ENCODE data around the gene STAM2. TPM values are rescaled to one million over a fixed set of nuclear protein-coding genes. Genes with fewer than 3 reads are reported as not detected.

Gene STAM2
- total RNA-seq, 1 donor from 2014 or later: 24.1 TPM

GRCh38 chr2:152086231-152086630 is 89.3 kb downstream of the STAM2 start:
- DNase-seq (no peak), ATAC-seq (no peak)
- intact Hi-C loops (cut with micrococcal nuclease): no loop called here

- ATAC-seq (no peak), DNase-seq (no peak)
- intact Hi-C loops (cut with micrococcal nuclease): no loop called here
Observed at GRCh38 chr2:152084076-152084475, 91.5 kb downstream of the STAM2 start.

DNA sequence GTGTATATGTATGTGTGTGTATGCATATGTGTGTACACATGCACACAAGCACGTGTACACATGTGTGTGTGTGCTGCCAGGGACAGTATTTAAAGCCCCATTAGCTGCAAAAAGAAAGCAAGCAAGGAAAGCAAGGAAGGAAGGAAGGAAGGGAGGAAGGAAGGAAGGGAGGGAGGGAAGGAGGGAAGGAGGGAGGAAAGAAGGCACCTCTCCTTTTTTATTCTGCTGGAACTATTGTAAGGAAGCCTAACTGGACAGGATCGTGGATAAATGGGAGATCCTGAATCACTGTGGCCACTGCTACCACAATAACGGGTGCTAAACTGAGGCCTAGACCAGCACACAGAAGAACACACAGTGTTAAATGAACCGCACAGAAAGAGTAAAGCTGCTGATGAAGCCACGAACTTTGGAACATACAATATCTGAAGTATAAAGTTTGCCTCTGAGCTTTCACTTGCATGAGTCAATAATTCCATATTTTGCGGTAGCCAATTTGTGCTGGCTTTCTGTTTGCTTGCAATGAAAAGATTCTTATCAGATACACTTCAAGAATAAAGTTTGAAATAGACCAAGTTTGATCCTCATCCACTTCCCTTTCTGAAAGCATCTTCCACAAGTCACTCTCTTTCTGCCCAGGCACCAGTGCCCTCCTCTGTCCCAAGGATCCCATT is 92.2 kb downstream of the STAM2 start:
- intact Hi-C loops (cut with micrococcal nuclease): no loop called here
- no peak for ATAC-seq

GRCh38 chr2:152078662-152079061 is 96.9 kb downstream of the STAM2 start:
- intact Hi-C loops (cut with micrococcal nuclease): no loop called here
- no peak for ATAC-seq
- no peak for DNase-seq

More for the DNA sequence above, 92.2 kb downstream of the STAM2 start:
- no peak for DNase-seq

DNA sequence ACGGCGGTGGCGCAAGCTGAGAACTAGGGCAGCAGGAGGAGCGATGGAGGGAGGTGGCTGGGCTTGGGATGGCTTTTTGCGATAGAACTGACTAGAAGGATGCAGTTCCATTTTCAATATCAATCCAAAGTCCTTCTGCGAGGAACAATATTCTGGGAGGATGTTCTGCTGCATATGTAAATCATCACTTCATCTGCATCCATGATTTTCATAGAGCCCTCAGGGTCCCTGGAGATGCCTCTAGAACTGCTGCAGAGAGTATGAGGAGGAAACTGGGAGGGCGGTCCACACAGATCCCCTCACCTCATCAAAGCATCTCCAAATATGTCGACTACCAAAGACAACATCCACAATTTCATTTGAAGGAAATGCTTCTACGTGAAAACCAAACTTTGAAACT is 97.5 kb downstream of the STAM2 start:
- intact Hi-C loops (cut with micrococcal nuclease): no loop called here
- ATAC-seq: no peak
- DNase-seq: no peak

DNA sequence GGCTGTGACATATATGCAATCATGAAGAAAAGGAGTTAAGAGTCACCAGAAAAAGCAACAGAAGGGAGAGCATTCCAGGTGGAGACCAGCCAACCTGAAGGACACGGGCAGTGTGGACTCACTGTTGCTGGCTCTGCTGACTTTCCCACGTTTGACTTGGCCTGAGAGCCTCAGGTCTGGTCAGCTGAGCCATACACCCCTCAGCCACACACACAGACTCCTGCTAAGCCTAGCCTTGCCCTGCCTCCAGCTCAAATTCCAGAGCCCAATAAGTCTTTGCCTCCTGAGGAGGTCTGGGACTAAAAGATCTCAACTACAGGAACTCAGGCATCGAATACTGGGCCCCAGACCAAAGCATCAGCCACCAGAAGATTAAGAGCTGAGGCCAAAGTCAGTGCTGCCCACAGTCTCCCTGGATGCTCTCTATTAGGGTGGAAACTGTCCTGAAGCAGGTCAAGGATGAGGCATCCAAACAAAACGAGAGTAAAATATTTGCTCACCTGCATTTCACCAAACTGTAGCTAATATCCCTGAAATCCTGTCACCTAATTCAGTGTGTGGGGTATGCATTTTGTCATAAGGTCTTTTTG is 100.0 kb downstream of the STAM2 start:
- DNase-seq: no peak
- peak; percentile 79 for ATAC-seq
- intact Hi-C loops (cut with micrococcal nuclease): no loop called here

GRCh38 chr2:152072011-152072410 is 103.6 kb downstream of the STAM2 start:
- DNase-seq (no peak), ATAC-seq (no peak)
- intact Hi-C loops (cut with micrococcal nuclease): no loop called here

GRCh38 chr2:152071518-152071917 is 104.0 kb downstream of the STAM2 start:
- ATAC-seq: no peak
- DNase-seq: no peak
- intact Hi-C loops (cut with micrococcal nuclease): no loop called here

- DNase-seq: no peak
- ATAC-seq: no peak
- intact Hi-C loops (cut with micrococcal nuclease): no loop called here
Observed at GRCh38 chr2:152071092-152071491, 104.5 kb downstream of the STAM2 start.

- intact Hi-C loops (cut with micrococcal nuclease): no loop called here
- DNase-seq (no peak), ATAC-seq (no peak)
Observed at GRCh38 chr2:152068226-152068625, 107.3 kb downstream of the STAM2 start.

DNA sequence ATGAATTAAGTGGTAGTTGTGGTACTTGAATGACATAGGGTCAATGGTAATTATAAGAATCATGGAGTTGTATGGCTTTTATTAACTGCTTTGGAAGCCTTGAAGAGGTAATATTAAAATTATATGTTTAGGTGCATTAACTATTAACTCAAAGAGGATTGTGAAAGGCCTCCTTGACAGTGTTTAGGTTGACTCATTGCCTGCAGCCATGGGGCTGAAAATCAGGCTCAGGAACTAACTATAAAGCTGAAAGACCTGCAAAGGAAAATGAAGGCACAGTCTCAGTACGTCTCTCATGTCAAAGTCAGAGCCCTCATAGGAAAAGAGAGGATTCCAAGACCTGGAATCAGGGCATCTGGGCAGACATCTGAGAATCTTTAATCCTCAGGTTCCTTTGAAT is 107.7 kb downstream of the STAM2 start:
- intact Hi-C loops (cut with micrococcal nuclease): no loop called here
- no peak for DNase-seq
- ATAC-seq: no peak

Other genes with a start within 250 kb of the STAM2 start
- gene CACNB4, start 76.7 kb downstream of the STAM2 start, total RNA-seq: 0.32 TPM
- gene FMNL2, start 159.4 kb upstream of the STAM2 start, total RNA-seq: 6.4 TPM

All from left ventricle myocardium superior (tissue), 1 donor.